Mesenchymal stem cell (in vitro differentiated cells and primary cell): ENCODE results near the gene PICALM.
A peak's percentile ranks its signal among the peaks of the same experiment; 100 is the strongest.

ENCODE experiments used
- DNase-seq: peaks from one replicate; pipeline ENCODE4 v3.0.0-alpha.2; 2013
- H2AFZ ChIP-seq: one replicate; pipeline ENCODE4 v1.6.1; 2013; ENCODE audit warnings: low read depth, mild to moderate bottlenecking, control low read depth, inconsistent platforms, low read length, moderate library complexity
- H2AK5ac ChIP-seq: 2 replicates; pipeline ENCODE4 v1.6.1; 2013; ENCODE audit warnings: low read length, moderate library complexity, mild to moderate bottlenecking, inconsistent platforms; ENCODE audit not compliant: severe bottlenecking
- H2BK120ac ChIP-seq: one replicate; pipeline ENCODE4 v1.6.1; 2013; ENCODE audit warnings: low read depth, mild to moderate bottlenecking, inconsistent platforms, low read length, moderate library complexity
- H2BK12ac ChIP-seq, 2 experiments: one replicate each; pipeline ENCODE4 v1.6.1; 2013; ENCODE audit warnings: inconsistent platforms in 2 of 2, low read length in 2 of 2, mild to moderate bottlenecking in 2 of 2, moderate library complexity in 2 of 2, control low read depth in 1 of 2
- H2BK15ac ChIP-seq: one replicate; pipeline ENCODE4 v1.6.1; 2013; ENCODE audit warnings: mild to moderate bottlenecking, low read depth, inconsistent platforms; ENCODE audit not compliant: poor library complexity, severe bottlenecking
- H2BK5ac ChIP-seq: 2 replicates; pipeline ENCODE4 v1.6.1; 2013; ENCODE audit warnings: low read depth, mild to moderate bottlenecking, low read length, control low read depth, inconsistent platforms; ENCODE audit not compliant: poor library complexity, severe bottlenecking
- H3K14ac ChIP-seq, 2 experiments: one replicate each; pipeline ENCODE4 v1.6.1; 2013; ENCODE audit warnings: inconsistent platforms in 2 of 2, low read length in 2 of 2, control low read depth in 1 of 2, mild to moderate bottlenecking in 1 of 2, moderate library complexity in 1 of 2
- H3K18ac ChIP-seq, 2 experiments: one replicate each; pipeline ENCODE4 v1.6.1; 2013; ENCODE audit warnings: inconsistent platforms in 2 of 2, low read length in 2 of 2, control low read depth in 1 of 2, low read depth in 1 of 2, mild to moderate bottlenecking in 1 of 2
- H3K23ac ChIP-seq, 2 experiments: one replicate each; pipeline ENCODE4 v1.6.1; 2013; ENCODE audit warnings: inconsistent platforms in 2 of 2, low read length in 2 of 2, mild to moderate bottlenecking in 2 of 2, moderate library complexity in 2 of 2, control low read depth in 1 of 2
- H3K27ac ChIP-seq: 2 replicates; pipeline ENCODE4 v1.5.1; 2013; ENCODE audit warnings: mild to moderate bottlenecking, moderate library complexity, low read length, control low read depth, inconsistent platforms; ENCODE audit not compliant: poor library complexity, severe bottlenecking
- H3K27me3 ChIP-seq, 2 experiments: 2 replicates each; pipeline versions ENCODE4 v1.6.1 to v1.7.0; 2013; ENCODE audit warnings: low read length in 2 of 2, mild to moderate bottlenecking in 2 of 2, moderate library complexity in 2 of 2, control low read depth in 1 of 2, inconsistent platforms in 1 of 2; ENCODE audit not compliant: control insufficient read depth in 1 of 2, insufficient read depth in 1 of 2
- H3K36me3 ChIP-seq, 2 experiments: 2 replicates each; pipeline versions ENCODE4 v1.6.1 to v1.7.0; 2013; ENCODE audit warnings: low read length in 2 of 2, control low read depth in 1 of 2, inconsistent platforms in 1 of 2, low read depth in 1 of 2, mild to moderate bottlenecking in 1 of 2; ENCODE audit not compliant: insufficient read depth in 2 of 2, control insufficient read depth in 1 of 2
- H3K4ac ChIP-seq, 2 experiments: one replicate each; pipeline ENCODE4 v1.6.1; 2013; ENCODE audit warnings: inconsistent platforms in 2 of 2, low read length in 2 of 2, mild to moderate bottlenecking in 2 of 2, moderate library complexity in 2 of 2, control low read depth in 1 of 2, low read depth in 1 of 2
- H3K4me1 ChIP-seq: 2 replicates; pipeline ENCODE4 v1.6.1; 2013; ENCODE audit warnings: low read depth, low read length, control low read depth; ENCODE audit not compliant: control insufficient read depth, insufficient read depth
- H3K4me2 ChIP-seq: 2 replicates; pipeline ENCODE4 v1.6.1; 2013; ENCODE audit warnings: low read length, mild to moderate bottlenecking, inconsistent platforms; ENCODE audit not compliant: poor library complexity, severe bottlenecking
- H3K4me3 ChIP-seq, 2 experiments: 2 replicates each; pipeline versions ENCODE4 v1.5.1 to v1.7.0; 2013; ENCODE audit warnings: low read length in 2 of 2, mild to moderate bottlenecking in 2 of 2, control low read depth in 1 of 2, low read depth in 1 of 2; ENCODE audit not compliant: insufficient read depth in 1 of 2
- H3K79me1 ChIP-seq: replicated peaks from 2 replicates; pipeline ENCODE4 v1.6.1; 2013; ENCODE audit warnings: mild to moderate bottlenecking, control low read depth, low read length, inconsistent platforms; ENCODE audit not compliant: poor library complexity, severe bottlenecking
- H3K9ac ChIP-seq: 2 replicates; pipeline ENCODE4 v1.7.0; 2013; ENCODE audit warnings: mild to moderate bottlenecking, low read length, moderate library complexity
- H3K9me3 ChIP-seq: 2 replicates; pipeline ENCODE4 v1.7.0; 2013; ENCODE audit warnings: mild to moderate bottlenecking, low read length; ENCODE audit not compliant: control insufficient read depth
- H4K8ac ChIP-seq: one replicate; pipeline ENCODE4 v1.6.1; 2013; ENCODE audit warnings: inconsistent platforms, mild to moderate bottlenecking, low read length, moderate library complexity
- H4K91ac ChIP-seq: one replicate; pipeline ENCODE4 v1.6.1; 2013; ENCODE audit warnings: mild to moderate bottlenecking, low read length, inconsistent platforms
- WGBS: methylation state at CpG from one replicate; pipeline ENCODE4 v1.1.7; 2013; ENCODE audit warnings: mixed read lengths; 5-methylcytosine and 5-hydroxymethylcytosine counted together

Gene PICALM

GRCh38 chr11:85948884-85949283, 120.0 kb downstream of the PICALM start:
- Histone ChIP-seq H3K79me1 (peaks cover 7% of the 10 kb centered on the region), H2AK5ac (no peak overlapping the region), H2BK120ac (no peak overlapping the region), H2BK5ac (no peak overlapping the region), H3K36me3 (peaks cover 3 to 8% of the 10 kb centered on the region in 2 experiments), H3K9me3 (no peaks in the 10 kb centered on the region), H2BK15ac (no peak overlapping the region), H3K9ac (peak overlapping the region; percentile 83), H3K27ac (no peak overlapping the region), H3K4me1 (peaks cover 2% of the 10 kb centered on the region), H3K27me3 (no peaks in the 10 kb centered on the region), H3K14ac (peak overlapping the region in 1 of 2 experiments; percentile 66), H2BK12ac (no peak overlapping the region), H3K4me3 (no peak overlapping the region), H3K4ac (no peak overlapping the region), H4K91ac (no peak overlapping the region), H2AFZ (no peak overlapping the region), H3K4me2 (no peak overlapping the region), H3K23ac (no peak overlapping the region), H4K8ac (no peak overlapping the region), H3K18ac (peak overlapping the region in 1 of 2 experiments; percentile 49)
- 82% methylated on average over 2 of the region's 2 CpGs for WGBS
- no peak for DNase-seq

- H3K14ac ChIP-seq, result no peak overlapping the region
- no peaks in the 10 kb centered on the region for H3K9me3 ChIP-seq
- peak overlapping the region in 1 of 2 experiments; percentile 34 for H2BK12ac ChIP-seq
- peak overlapping the region in 1 of 2 experiments; percentile 21 for H3K4me3 ChIP-seq
- H4K8ac ChIP-seq, result no peak overlapping the region
- peaks cover 2% of the 10 kb centered on the region for H3K79me1 ChIP-seq
- H3K4me1 ChIP-seq, result peaks cover 2% of the 10 kb centered on the region
- no peak overlapping the region for H2AFZ ChIP-seq
- peak overlapping the region in 1 of 2 experiments; percentile 48 for H3K4ac ChIP-seq
- peak overlapping the region in 1 of 2 experiments; percentile 80 for H3K18ac ChIP-seq
- peak; percentile 89 for DNase-seq
- no peak overlapping the region for H2BK15ac ChIP-seq
- no peaks in the 10 kb centered on the region for H3K36me3 ChIP-seq
- no peak overlapping the region for H2BK120ac ChIP-seq
- no peak overlapping the region for H2BK5ac ChIP-seq
- 51% methylated on average over 4 of the region's 5 CpGs for WGBS
- H3K23ac ChIP-seq, result no peak overlapping the region
- no peak overlapping the region for H4K91ac ChIP-seq
- H2AK5ac ChIP-seq, result no peak overlapping the region
- H3K27me3 ChIP-seq, result no peaks in the 10 kb centered on the region
- H3K27ac ChIP-seq, result no peak overlapping the region
- no peak overlapping the region for H3K4me2 ChIP-seq
- peak overlapping the region; percentile 83 for H3K9ac ChIP-seq
Measured at GRCh38 chr11:85947431-85948272, 121.2 kb downstream of the PICALM start.

- Histone ChIP-seq H2AK5ac (no peak overlapping the region), H3K23ac (no peak overlapping the region), H3K36me3 (no peaks in the 10 kb centered on the region), H2BK12ac (no peak overlapping the region), H3K14ac (no peak overlapping the region), H2BK5ac (no peak overlapping the region), H3K4me3 (no peak overlapping the region), H3K9me3 (no peaks in the 10 kb centered on the region), H4K8ac (no peak overlapping the region), H3K4me1 (peaks cover 4% of the 10 kb centered on the region), H3K4me2 (no peak overlapping the region), H3K27me3 (no peaks in the 10 kb centered on the region), H3K4ac (no peak overlapping the region), H3K9ac (peak overlapping the region; percentile 83), H4K91ac (no peak overlapping the region), H3K79me1 (no peaks in the 10 kb centered on the region), H3K27ac (no peak overlapping the region), H2AFZ (no peak overlapping the region), H2BK120ac (no peak overlapping the region), H2BK15ac (no peak overlapping the region), H3K18ac (no peak overlapping the region)
- DNase-seq, result no peak
Measured at GRCh38 chr11:85946221-85946620, 122.7 kb downstream of the PICALM start.

- Histone ChIP-seq H2AK5ac (no peak overlapping the region), H2BK12ac (no peak overlapping the region), H3K4me1 (peaks cover 4% of the 10 kb centered on the region), H3K18ac (peak overlapping the region in 1 of 2 experiments; percentile 1), H3K27me3 (no peaks in the 10 kb centered on the region), H3K9me3 (no peaks in the 10 kb centered on the region), H3K27ac (no peak overlapping the region), H2BK120ac (no peak overlapping the region), H3K4ac (no peak overlapping the region), H3K4me3 (no peak overlapping the region), H3K9ac (no peak overlapping the region), H2AFZ (no peak overlapping the region), H4K91ac (no peak overlapping the region), H4K8ac (no peak overlapping the region), H3K23ac (no peak overlapping the region), H2BK5ac (no peak overlapping the region), H3K14ac (no peak overlapping the region), H3K36me3 (no peaks in the 10 kb centered on the region), H2BK15ac (no peak overlapping the region), H3K4me2 (no peak overlapping the region), H3K79me1 (no peaks in the 10 kb centered on the region)
- DNase-seq, result no peak
Measured at GRCh38 chr11:85945788-85946187, 123.1 kb downstream of the PICALM start.
